ENCODE data around the gene MRC2. TPM values are rescaled to one million over a fixed set of nuclear protein-coding genes. Genes with fewer than 3 reads are reported as not detected.

Gene MRC2
- polyA plus RNA-seq, 3 donors: 0.04 TPM; not detected in 2

DNA sequence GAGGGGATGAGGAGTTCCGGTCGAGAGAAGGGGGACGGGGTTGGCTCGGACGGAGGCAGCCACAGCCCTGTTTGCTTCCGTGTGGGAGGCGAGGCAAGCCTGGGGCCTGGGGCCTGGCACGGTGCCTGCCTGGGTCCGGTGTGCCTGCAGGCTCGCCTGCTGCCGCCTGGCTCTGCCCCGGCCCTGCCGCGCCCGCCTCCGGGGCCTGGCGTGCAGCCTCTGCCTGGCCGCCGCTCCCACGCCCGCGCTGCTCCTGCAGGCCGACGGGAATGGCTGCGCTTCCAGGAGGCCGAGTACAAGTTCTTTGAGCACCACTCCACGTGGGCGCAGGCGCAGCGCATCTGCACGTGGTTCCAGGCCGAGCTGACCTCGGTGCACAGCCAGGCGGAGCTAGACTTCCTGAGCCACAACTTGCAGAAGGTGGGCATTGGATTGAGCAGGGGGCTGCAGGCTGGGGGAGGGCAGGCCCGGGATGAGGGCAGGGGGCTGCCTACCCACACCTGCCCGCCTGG lies 53.1 kb downstream of the MRC2 start:
- 92% methylated on average over 36 of the region's 36 CpGs for WGBS (ENCODE audit: insufficient coverage)
- peaks cover 0 to 3% (median 0%) of the 10 kb centered on the region in 7 donors for H3K9me3 Mint-ChIP-seq
- Histone ChIP-seq H3K9ac (ENCODE audit: insufficient read depth, low read length, poor library complexity, severe bottlenecking) (no peak overlapping the region), H3K4me1 (ENCODE audit: control insufficient read depth in 1 of 2, insufficient read depth in 2 of 2, low read length in 2 of 2) (no peaks in the 10 kb centered on the region), H3K79me2 (ENCODE audit: insufficient read depth, low read length) (no peaks in the 10 kb centered on the region), H3K4me2 (replicated peaks; ENCODE audit: extremely low read depth, low read length, poor library complexity, severe bottlenecking) (no peak overlapping the region), H3K9me3 (replicated peaks in 1 of 2; ENCODE audit: control insufficient read depth in 1 of 2, insufficient read depth in 1 of 2, low read length in 2 of 2) (no peaks in the 10 kb centered on the region), H3K27ac (ENCODE audit: low read depth in 1 of 2, low read length in 2 of 2) (no peak overlapping the region), H3K36me3 (replicated peaks in 1 of 2; ENCODE audit: control insufficient read depth in 1 of 2, insufficient read depth in 2 of 2, low read length in 2 of 2) (no peaks in the 10 kb centered on the region), H3K4me3 (replicated peaks in 1 of 3; ENCODE audit: low read depth in 2 of 3, low read length in 3 of 3) (no peak overlapping the region), H2AFZ (ENCODE audit: insufficient read depth, low read depth, low read length, poor library complexity, severe bottlenecking) (no peak overlapping the region), H4K20me1 (ENCODE audit: insufficient read depth, low read length) (no peaks in the 10 kb centered on the region), H3K27me3 (ENCODE audit: control insufficient read depth in 2 of 2, insufficient read depth in 2 of 2, low read length in 2 of 2) (no peaks in the 10 kb centered on the region)
- no peaks in the 10 kb centered on the region for H3K27me3 Mint-ChIP-seq (ENCODE audit: low read depth in 3 of 3)
- H3K4me1 Mint-ChIP-seq: no peaks in the 10 kb centered on the region
- no peak overlapping the region for H3K27ac Mint-ChIP-seq
- H3K36me3 Mint-ChIP-seq: no peaks in the 10 kb centered on the region
- intact Hi-C loops (cut with micrococcal nuclease): no loop called here
- no peak for DNase-seq
- no peak overlapping the region for H3K4me3 Mint-ChIP-seq
- TF ChIP-seq CTCF (IDR thresholded peaks at IDR 0.05): no peak

DNA sequence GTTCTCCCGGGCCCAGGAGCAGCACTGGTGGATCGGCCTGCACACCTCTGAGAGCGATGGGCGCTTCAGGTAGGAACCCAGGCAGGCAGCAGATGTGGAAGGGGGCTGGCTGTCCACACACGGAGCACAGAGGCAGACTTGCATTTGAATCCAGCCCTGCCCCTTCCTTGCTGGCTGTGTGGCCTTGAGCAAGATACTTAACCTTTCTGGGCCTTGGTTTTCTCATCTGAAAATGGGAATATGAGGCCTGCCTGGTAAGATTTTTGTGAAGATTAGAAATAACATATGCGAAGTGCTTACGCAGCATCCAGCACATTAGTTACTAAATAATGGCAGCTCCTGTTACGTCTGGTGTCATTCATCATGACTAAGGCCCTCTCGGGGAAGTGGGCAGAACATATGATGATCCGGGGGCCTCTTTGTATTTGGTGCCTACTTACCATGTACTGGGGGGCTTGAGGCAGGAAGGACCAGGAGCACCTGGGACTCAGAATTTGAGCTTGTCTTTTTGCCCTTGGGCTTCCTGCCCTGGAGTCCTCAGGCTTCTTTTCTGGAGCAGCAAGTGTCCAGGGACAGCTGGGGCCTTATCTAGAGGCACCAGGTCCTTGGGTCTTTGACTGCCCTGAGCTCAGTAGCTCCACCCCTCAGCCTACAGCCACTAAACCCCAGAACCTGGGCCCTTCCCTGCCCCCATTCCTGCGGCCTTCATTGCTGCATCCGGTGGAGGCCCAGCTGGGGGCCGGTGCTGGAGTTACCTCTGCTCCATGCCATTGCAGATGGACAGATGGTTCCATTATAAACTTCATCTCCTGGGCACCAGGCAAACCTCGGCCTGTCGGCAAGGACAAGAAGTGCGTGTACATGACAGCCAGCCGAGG lies 53.8 kb downstream of the MRC2 start:
- Histone ChIP-seq H3K4me3 (replicated peaks in 1 of 3; ENCODE audit: low read depth in 2 of 3, low read length in 3 of 3) (no peak overlapping the region), H4K20me1 (ENCODE audit: insufficient read depth, low read length) (no peaks in the 10 kb centered on the region), H3K9ac (ENCODE audit: insufficient read depth, low read length, poor library complexity, severe bottlenecking) (no peak overlapping the region), H2AFZ (ENCODE audit: insufficient read depth, low read depth, low read length, poor library complexity, severe bottlenecking) (no peak overlapping the region), H3K27ac (ENCODE audit: low read depth in 1 of 2, low read length in 2 of 2) (no peak overlapping the region), H3K27me3 (ENCODE audit: control insufficient read depth in 2 of 2, insufficient read depth in 2 of 2, low read length in 2 of 2) (no peaks in the 10 kb centered on the region), H3K36me3 (replicated peaks in 1 of 2; ENCODE audit: control insufficient read depth in 1 of 2, insufficient read depth in 2 of 2, low read length in 2 of 2) (no peaks in the 10 kb centered on the region), H3K9me3 (replicated peaks in 1 of 2; ENCODE audit: control insufficient read depth in 1 of 2, insufficient read depth in 1 of 2, low read length in 2 of 2) (no peaks in the 10 kb centered on the region), H3K79me2 (ENCODE audit: insufficient read depth, low read length) (no peaks in the 10 kb centered on the region), H3K4me1 (ENCODE audit: control insufficient read depth in 1 of 2, insufficient read depth in 2 of 2, low read length in 2 of 2) (no peaks in the 10 kb centered on the region), H3K4me2 (replicated peaks; ENCODE audit: extremely low read depth, low read length, poor library complexity, severe bottlenecking) (no peak overlapping the region)
- intact Hi-C loops (cut with micrococcal nuclease): no loop called here
- Mint-ChIP-seq H3K9me3 (peaks cover 0 to 3% (median 0%) of the 10 kb centered on the region in 7 donors), H3K36me3 (no peaks in the 10 kb centered on the region), H3K27ac (no peak overlapping the region), H3K4me1 (no peaks in the 10 kb centered on the region), H3K4me3 (no peak overlapping the region), H3K27me3 (ENCODE audit: low read depth in 3 of 3) (no peaks in the 10 kb centered on the region)
- TF ChIP-seq CTCF (IDR thresholded peaks at IDR 0.05): no peak
- 94% methylated on average over 14 of the region's 17 CpGs for WGBS (ENCODE audit: insufficient coverage)
- no peak for DNase-seq
